CD4-positive, alpha-beta memory T cell (primary cell): ENCODE results near the gene THSD4. TPM values are rescaled to one million over a fixed set of nuclear protein-coding genes. Genes with fewer than 3 reads are reported as not detected.

Experiments
- CTCF ChIA-PET: fragments of 350-600 bp; sonication (Branson Sonifier 250); formaldehyde crosslinking; loops from one replicate; lab custom pipeline; 2021; ENCODE audit warnings: inconsistent platforms; ENCODE audit not compliant: partially characterized antibody; lab: Charles Lee
- POLR2A ChIA-PET: fragments of 350-600 bp; sonication (Branson Sonifier 250); formaldehyde crosslinking; loops from one replicate; lab custom pipeline; 2021; ENCODE audit not compliant: partially characterized antibody; lab: Charles Lee
- DNase-seq, 5 donors: peaks; one replicate each; pipeline versions ENCODE4 v3.0.0 to v3.0.0-alpha.2; 2020 to 2022; ENCODE audit warnings: mixed read lengths in 1 of 5
- H3K27ac ChIP-seq: one replicate; pipeline ENCODE4 v1.7.0; 2013; ENCODE audit warnings: low read depth, low read length
- H3K27me3 ChIP-seq: 2 replicates; pipeline ENCODE4 v1.7.0; 2013; ENCODE audit warnings: mild to moderate bottlenecking, low read length, moderate library complexity; ENCODE audit not compliant: insufficient read depth
- H3K36me3 ChIP-seq: 2 replicates; pipeline ENCODE4 v1.7.0; 2013; ENCODE audit warnings: mild to moderate bottlenecking, low read length, moderate library complexity; ENCODE audit not compliant: insufficient read depth
- H3K4me1 ChIP-seq: 2 replicates; pipeline ENCODE4 v1.7.0; 2013; ENCODE audit warnings: mild to moderate bottlenecking, low read length, moderate library complexity; ENCODE audit not compliant: insufficient read depth
- H3K4me3 ChIP-seq, 2 donors: one replicate each; pipeline ENCODE4 v1.7.0; 2013; ENCODE audit warnings: low read length in 2 of 2, mild to moderate bottlenecking in 1 of 2
- H3K9me3 ChIP-seq, 2 donors: one replicate each; pipeline ENCODE4 v1.7.0; 2013; ENCODE audit warnings: low read length in 2 of 2, control low read depth in 1 of 2; ENCODE audit not compliant: control insufficient read depth in 1 of 2
- H3K27ac Mint-ChIP-seq, 7 donors: one replicate each; pipeline ENCODE4 v1.8.0; 2020 to 2021; ENCODE audit warnings: mixed read lengths in 7 of 7, mild to moderate bottlenecking in 6 of 7, inconsistent platforms in 3 of 7, moderate library complexity in 3 of 7
- H3K27me3 Mint-ChIP-seq, 2 donors: one replicate each; pipeline ENCODE4 v1.8.0; 2020 to 2021; ENCODE audit warnings: mixed read lengths in 2 of 2
- H3K36me3 Mint-ChIP-seq, 2 donors: one replicate each; pipeline ENCODE4 v1.8.0; 2020 to 2021; ENCODE audit warnings: mixed read lengths in 2 of 2, inconsistent platforms in 1 of 2, mild to moderate bottlenecking in 1 of 2
- H3K4me1 Mint-ChIP-seq, 4 donors: one replicate each; pipeline ENCODE4 v1.8.0; 2020 to 2021; ENCODE audit warnings: mixed read lengths in 4 of 4, mild to moderate bottlenecking in 1 of 4
- H3K4me3 Mint-ChIP-seq, 8 donors: one replicate each; pipeline ENCODE4 v1.8.0; 2020 to 2021; ENCODE audit warnings: mixed read lengths in 8 of 8, mild to moderate bottlenecking in 7 of 8, moderate library complexity in 6 of 8, inconsistent platforms in 3 of 8
- H3K9me3 Mint-ChIP-seq, 8 donors: one replicate each; pipeline ENCODE4 v1.8.0; 2020 to 2021; ENCODE audit warnings: mixed read lengths in 8 of 8, mild to moderate bottlenecking in 5 of 8, inconsistent platforms in 3 of 8, moderate library complexity in 1 of 8
- intact Hi-C: fragments of 100-400 bp; cut with micrococcal nuclease; formaldehyde crosslinking; loops from one replicate; pipeline ENCODE4 v1.15.1; 2023
- polyA plus RNA-seq, 2 donors: library from polyadenylated mRNA; unstranded; fragments of 300-500 nt; fragmentation: Illumina TruSeq; gene quantifications; one replicate each; pipeline ENCODE4 v1.2.3, GENCODE V29; 2021
- total RNA-seq, 2 experiments: library from RNA; stranded (reverse); gene quantifications; one replicate each; pipeline ENCODE4 v1.2.3, GENCODE V29; 2021

Gene THSD4
- total and polyA plus RNA-seq, 4 experiments from 2014 or later, result not detected

GRCh38 chr15:71455107-71455506 is 339.8 kb downstream of the THSD4 start:
- CTCF ChIA-PET, result no interaction called here

GRCh38 chr15:71455878-71456277 is 340.6 kb downstream of the THSD4 start:
- no peaks in the 10 kb centered on the region for H3K9me3 ChIP-seq
- Mint-ChIP-seq H3K4me1 (no peaks in the 10 kb centered on the region), H3K36me3 (no peaks in the 10 kb centered on the region), H3K4me3 (no peak overlapping the region), H3K9me3 (no peaks in the 10 kb centered on the region), H3K27ac (no peak overlapping the region), H3K27me3 (peaks cover 9 to 10% of the 10 kb centered on the region in 2 donors)
- no peak overlapping the region for H3K4me3 ChIP-seq
- no peaks in the 10 kb centered on the region for H3K27me3 ChIP-seq
- DNase-seq, result no peak
- no peaks in the 10 kb centered on the region for H3K4me1 ChIP-seq
- intact Hi-C loops, result no loop called here
- CTCF ChIA-PET, result no interaction called here
- no peak overlapping the region for H3K27ac ChIP-seq
- H3K36me3 ChIP-seq, result no peaks in the 10 kb centered on the region
- POLR2A ChIA-PET, result no interaction called here

More at GRCh38 chr15:71455107-71455506, 339.8 kb downstream of the THSD4 start:
- Mint-ChIP-seq H3K36me3 (no peaks in the 10 kb centered on the region), H3K27ac (no peak overlapping the region), H3K4me1 (no peaks in the 10 kb centered on the region), H3K4me3 (no peak overlapping the region), H3K9me3 (no peaks in the 10 kb centered on the region), H3K27me3 (peaks cover 9% of the 10 kb centered on the region in 2 donors)
- no peaks in the 10 kb centered on the region for H3K9me3 ChIP-seq
- POLR2A ChIA-PET, result no interaction called here
- DNase-seq, result no peak
- no peaks in the 10 kb centered on the region for H3K27me3 ChIP-seq
- H3K27ac ChIP-seq, result no peak overlapping the region
- no peaks in the 10 kb centered on the region for H3K4me1 ChIP-seq
- no peak overlapping the region for H3K4me3 ChIP-seq
- intact Hi-C loops, result no loop called here
- no peaks in the 10 kb centered on the region for H3K36me3 ChIP-seq

- H3K27me3 Mint-ChIP-seq, result peaks cover 9 to 10% of the 10 kb centered on the region in 2 donors
- ChIA-PET POLR2A (no interaction called here), CTCF (no interaction called here)
- no peaks in the 10 kb centered on the region for H3K36me3 ChIP-seq
- no peaks in the 10 kb centered on the region for H3K9me3 ChIP-seq
- no peaks in the 10 kb centered on the region for H3K36me3 Mint-ChIP-seq
- no peak overlapping the region for H3K27ac ChIP-seq
- no peak overlapping the region for H3K4me3 Mint-ChIP-seq
- H3K27me3 ChIP-seq, result no peaks in the 10 kb centered on the region
- DNase-seq, result no peak
- no peaks in the 10 kb centered on the region for H3K4me1 Mint-ChIP-seq
- no peak overlapping the region for H3K27ac Mint-ChIP-seq
- intact Hi-C loops, result no loop called here
- H3K9me3 Mint-ChIP-seq, result no peaks in the 10 kb centered on the region
- H3K4me1 ChIP-seq, result no peaks in the 10 kb centered on the region
- no peak overlapping the region for H3K4me3 ChIP-seq
Measured at GRCh38 chr15:71456362-71456761, 341.1 kb downstream of the THSD4 start.

GRCh38 chr15:71456811-71457210 is 341.5 kb downstream of the THSD4 start:
- Mint-ChIP-seq H3K36me3 (no peaks in the 10 kb centered on the region), H3K27me3 (peaks cover 9 to 10% of the 10 kb centered on the region in 2 donors), H3K4me3 (no peak overlapping the region), H3K9me3 (no peaks in the 10 kb centered on the region), H3K27ac (no peak overlapping the region), H3K4me1 (no peaks in the 10 kb centered on the region)
- no peaks in the 10 kb centered on the region for H3K4me1 ChIP-seq
- DNase-seq, result no peak
- no peaks in the 10 kb centered on the region for H3K9me3 ChIP-seq
- ChIA-PET POLR2A (no interaction called here), CTCF (no interaction called here)
- H3K36me3 ChIP-seq, result no peaks in the 10 kb centered on the region
- no peak overlapping the region for H3K27ac ChIP-seq
- no peak overlapping the region for H3K4me3 ChIP-seq
- intact Hi-C loops, result no loop called here
- H3K27me3 ChIP-seq, result no peaks in the 10 kb centered on the region

GRCh38 chr15:71458089-71458660 is 342.9 kb downstream of the THSD4 start:
- Histone ChIP-seq H3K9me3 (no peaks in the 10 kb centered on the region), H3K36me3 (no peaks in the 10 kb centered on the region), H3K4me1 (no peaks in the 10 kb centered on the region), H3K27me3 (no peaks in the 10 kb centered on the region), H3K4me3 (no peak overlapping the region), H3K27ac (no peak overlapping the region)
- Mint-ChIP-seq H3K4me1 (no peaks in the 10 kb centered on the region), H3K27ac (no peak overlapping the region), H3K9me3 (no peaks in the 10 kb centered on the region), H3K4me3 (no peak overlapping the region), H3K27me3 (peaks cover 7 to 9% of the 10 kb centered on the region in 2 donors), H3K36me3 (no peaks in the 10 kb centered on the region)
- no peak for DNase-seq
- ChIA-PET POLR2A (no interaction called here), CTCF (interaction anchor here (0.6 kb wide), 1 partner anchor 13 kb away, joined by 3 read pairs; no protein-coding TSS in a partner anchor)
- intact Hi-C loops, result no loop called here

- H3K4me1 ChIP-seq, result no peaks in the 10 kb centered on the region
- CTCF ChIA-PET, result interaction anchor here (1.0 to 1.7 kb wide), 2 partner anchors 10 to 18 kb away, joined by 3 to 4 read pairs; no protein-coding TSS in a partner anchor
- no peaks in the 10 kb centered on the region for H3K36me3 ChIP-seq
- no peak overlapping the region for H3K4me3 Mint-ChIP-seq
- H3K27ac Mint-ChIP-seq, result no peak overlapping the region
- H3K9me3 Mint-ChIP-seq, result no peaks in the 10 kb centered on the region
- no peak overlapping the region for H3K4me3 ChIP-seq
- POLR2A ChIA-PET, result no interaction called here
- no peaks in the 10 kb centered on the region for H3K27me3 ChIP-seq
- intact Hi-C loops, result no loop called here
- H3K9me3 ChIP-seq, result no peaks in the 10 kb centered on the region
- no peak overlapping the region for H3K27ac ChIP-seq
- H3K4me1 Mint-ChIP-seq, result no peaks in the 10 kb centered on the region
- H3K27me3 Mint-ChIP-seq, result peaks cover 4 to 9% of the 10 kb centered on the region in 2 donors
- no peaks in the 10 kb centered on the region for H3K36me3 Mint-ChIP-seq
- no peak for DNase-seq
Measured at GRCh38 chr15:71461748-71462147, 346.5 kb downstream of the THSD4 start.

GRCh38 chr15:71462638-71463037 is 347.4 kb downstream of the THSD4 start:
- ChIA-PET POLR2A (no interaction called here), CTCF (interaction anchor here (1.0 kb wide), 1 partner anchor 19 kb away, joined by 4 read pairs; no protein-coding TSS in a partner anchor)
- H3K27ac Mint-ChIP-seq, result no peak overlapping the region
- H3K4me3 ChIP-seq, result no peak overlapping the region
- H3K27me3 ChIP-seq, result no peaks in the 10 kb centered on the region
- H3K36me3 Mint-ChIP-seq, result no peaks in the 10 kb centered on the region
- DNase-seq, result no peak
- H3K27me3 Mint-ChIP-seq, result peaks cover under 1 to 9% of the 10 kb centered on the region in 2 donors
- no peaks in the 10 kb centered on the region for H3K4me1 ChIP-seq
- intact Hi-C loops, result no loop called here
- H3K9me3 ChIP-seq, result no peaks in the 10 kb centered on the region
- no peaks in the 10 kb centered on the region for H3K9me3 Mint-ChIP-seq
- H3K4me3 Mint-ChIP-seq, result no peak overlapping the region
- no peaks in the 10 kb centered on the region for H3K36me3 ChIP-seq
- H3K4me1 Mint-ChIP-seq, result no peaks in the 10 kb centered on the region
- no peak overlapping the region for H3K27ac ChIP-seq
